D721Med (cell line): Measurements from ENCODE around the gene PLEKHG2.

Source experiments
- DNase-seq: peaks from one replicate; pipeline ENCODE4 v3.0.0; 2011; ENCODE audit warnings: low spot score; ENCODE audit not compliant: insufficient read length
- FAIRE-seq: peaks from 2 replicates; lab custom pipeline; 2011; peaks lifted over from hg19 to GRCh38; lab: Jason Lieb, UNC
- CTCF ChIP-seq: IDR thresholded peaks from 2 replicates; pipeline ENCODE4 v1.5.1; 2012; ENCODE audit warnings: mild to moderate bottlenecking, control low read depth; ENCODE audit not compliant: insufficient read depth; ENCODE audit errors: missing control alignments

The PLEKHG2 gene

GRCh38 chr19:39380521-39381502 lies 31.7 kb upstream of the PLEKHG2 start:
- no peak for TF ChIP-seq CTCF
- FAIRE-seq (no peak), DNase-seq (no peak)

- no peak for DNase-seq
- TF ChIP-seq CTCF: no peak
- FAIRE-seq: no peak
Observed at GRCh38 chr19:39381910-39382611, 30.4 kb upstream of the PLEKHG2 start.

GRCh38 chr19:39382991-39383828 lies 29.3 kb upstream of the PLEKHG2 start:
- DNase-seq: no peak
- TF ChIP-seq CTCF: no peak
- no peak for FAIRE-seq

GRCh38 chr19:39384839-39385568 lies 27.5 kb upstream of the PLEKHG2 start:
- DNase-seq (no peak), FAIRE-seq (no peak)
- no peak for TF ChIP-seq CTCF

GRCh38 chr19:39385629-39386411 lies 26.6 kb upstream of the PLEKHG2 start:
- FAIRE-seq (no peak), DNase-seq (no peak)
- TF ChIP-seq CTCF: no peak

- TF ChIP-seq CTCF: no peak
- DNase-seq: no peak
- no peak for FAIRE-seq
Observed at GRCh38 chr19:39386557-39386956, 25.9 kb upstream of the PLEKHG2 start.
